ENCODE measurements around the gene ANKDD1A.
A peak's percentile ranks its signal among the peaks of the same experiment; 100 is the strongest.

ANKDD1A gene

GRCh38 chr15:64911311-64912186 lies at the start of gene ANKDD1A:
TSS of gene ANKDD1A (plus strand) at chr15:64911902. CDS start at chr15:64911931, 29 bp downstream.
- peak; percentile 65 for DNase-seq

GRCh38 chr15:64861960-64862359 lies 49.7 kb upstream of the ANKDD1A start:
- DNase-seq, result no peak

- no peak for DNase-seq
Observed at GRCh38 chr15:64862408-64862807, 49.3 kb upstream of the ANKDD1A start.

GRCh38 chr15:64864068-64864467 lies 47.6 kb upstream of the ANKDD1A start:
- no peak for DNase-seq

DNA sequence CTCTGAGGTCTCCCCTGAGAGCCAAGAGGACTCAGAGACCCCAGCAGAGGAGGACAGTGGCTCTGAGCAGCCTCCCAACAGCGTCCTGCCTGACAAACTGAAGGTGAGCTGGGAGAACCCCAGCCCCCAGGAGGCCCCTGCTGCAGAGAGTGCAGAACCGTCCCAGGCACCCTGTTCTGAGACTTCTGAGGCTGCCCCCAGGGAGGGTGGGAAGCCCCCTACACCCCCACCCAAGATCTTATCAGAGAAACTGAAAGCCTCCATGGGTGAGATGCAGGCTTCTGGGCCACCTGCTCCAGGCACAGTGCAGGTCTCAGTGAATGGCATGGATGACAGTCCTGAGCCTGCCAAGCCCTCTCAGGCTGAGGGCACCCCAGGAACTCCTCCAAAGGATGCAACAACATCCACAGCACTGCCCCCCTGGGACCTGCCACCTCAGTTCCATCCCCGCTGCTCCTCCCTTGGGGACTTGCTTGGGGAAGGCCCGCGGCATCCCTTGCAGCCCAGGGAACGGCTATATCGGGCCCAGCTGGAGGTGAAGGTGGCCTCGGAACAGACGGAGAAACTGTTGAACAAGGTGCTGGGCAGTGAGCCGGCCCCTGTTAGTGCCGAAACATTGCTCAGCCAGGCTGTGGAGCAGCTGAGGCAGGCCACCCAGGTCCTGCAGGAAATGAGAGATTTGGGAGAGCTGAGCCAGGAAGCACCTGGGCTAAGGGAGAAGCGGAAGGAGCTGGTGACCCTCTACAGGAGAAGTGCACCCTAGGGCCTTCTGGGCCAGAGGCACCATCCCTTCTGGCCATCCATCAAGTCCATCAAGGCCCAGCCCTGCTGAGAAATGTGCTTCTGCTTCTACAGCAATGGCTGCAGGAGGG lies 46.3 kb upstream of the ANKDD1A start:
- no peak for DNase-seq

DNA sequence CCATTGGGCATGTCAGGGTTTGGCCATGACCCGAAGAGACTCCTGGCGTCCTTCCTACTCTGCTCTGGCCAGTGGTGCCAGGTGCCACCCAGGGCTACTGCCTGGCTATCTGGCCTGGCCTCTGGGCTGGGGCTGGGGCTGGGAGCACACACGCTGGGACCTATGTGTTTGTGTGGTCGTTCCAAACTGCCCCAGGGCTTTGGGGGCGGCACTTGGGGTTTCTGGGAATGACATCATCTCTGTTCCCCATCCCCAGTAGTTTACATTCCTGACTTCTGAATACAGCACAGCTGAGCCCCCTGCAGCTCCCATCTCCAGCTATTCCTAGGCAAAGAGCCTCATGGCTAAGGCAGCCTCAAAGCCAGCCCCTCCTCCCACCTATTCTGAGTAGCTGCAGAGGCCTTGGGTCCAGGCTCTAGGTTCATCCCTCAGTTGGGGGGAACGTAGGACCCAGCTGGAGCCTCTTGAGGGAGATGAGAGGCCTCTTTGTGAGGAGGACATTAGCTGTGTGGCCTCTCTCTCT lies 45.6 kb upstream of the ANKDD1A start:
- no peak for DNase-seq

DNA sequence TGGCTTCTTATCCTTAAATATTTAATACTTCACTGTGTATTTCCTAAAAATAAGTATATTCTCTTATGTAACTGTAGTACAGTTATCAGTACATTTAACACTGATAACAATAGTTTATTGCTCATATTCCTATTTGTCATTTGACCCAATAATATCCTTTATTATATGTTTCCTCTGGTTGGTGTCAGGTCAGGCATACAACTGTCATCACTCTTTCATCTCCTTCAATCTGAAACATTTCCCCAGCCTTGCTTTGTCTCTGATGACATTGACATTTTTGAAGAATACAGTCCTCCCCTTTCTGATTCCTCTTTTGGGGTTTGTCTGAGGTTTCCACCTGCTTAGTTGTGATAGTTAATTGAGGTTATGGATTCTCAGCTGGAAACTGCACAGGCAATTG lies 42.2 kb upstream of the ANKDD1A start:
- no peak for DNase-seq

GRCh38 chr15:64870353-64870752 lies 41.3 kb upstream of the ANKDD1A start:
- DNase-seq, result no peak

- no peak for DNase-seq
Observed at GRCh38 chr15:64875641-64876223, 36.0 kb upstream of the ANKDD1A start.

DNA sequence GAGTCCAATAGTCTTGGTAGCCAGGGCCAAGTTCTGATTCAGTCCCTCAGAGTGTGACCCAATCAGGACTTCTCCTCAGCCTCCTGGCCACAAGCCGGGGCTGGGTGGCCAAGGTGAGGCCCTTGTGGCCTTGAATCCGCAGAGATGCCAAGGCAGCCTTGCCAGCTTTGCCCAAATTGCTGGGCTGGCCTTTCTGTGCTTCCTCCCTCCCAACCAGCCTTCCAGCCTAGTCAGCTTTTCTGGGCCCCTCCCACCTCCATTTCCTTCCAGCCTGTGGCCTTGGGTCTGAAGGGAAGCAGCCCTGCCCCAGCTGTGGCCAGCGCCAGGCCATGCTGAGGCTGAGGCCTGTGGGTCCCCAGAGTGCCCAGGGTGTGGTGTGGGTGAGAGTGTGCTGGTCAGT lies 34.3 kb upstream of the ANKDD1A start:
- DNase-seq, result peak; percentile 33

- no peak for DNase-seq
Observed at GRCh38 chr15:64878705-64879104, 33.0 kb upstream of the ANKDD1A start.

DNA sequence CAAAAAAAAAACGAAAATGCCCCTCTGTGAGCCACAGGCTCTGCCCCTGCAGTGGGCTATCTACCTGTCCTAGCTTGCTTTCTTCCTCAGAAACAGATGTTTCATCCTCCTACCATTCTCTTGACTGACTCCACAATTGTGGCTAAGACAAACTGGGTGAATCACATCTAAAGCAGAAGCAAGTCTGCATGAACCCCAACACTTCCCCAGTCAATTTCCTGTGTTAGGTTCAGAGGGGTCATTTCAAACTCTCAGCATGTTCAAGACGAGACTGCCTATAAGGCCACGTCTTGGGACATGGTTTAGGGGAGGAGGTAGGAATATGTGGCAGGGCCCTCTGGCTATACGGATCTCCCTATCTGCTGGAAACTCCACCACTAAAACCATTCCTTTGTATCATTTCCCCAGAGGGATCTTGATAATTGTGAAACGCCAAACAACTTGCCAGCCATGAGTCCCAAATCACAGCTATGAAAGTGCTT lies 28.6 kb upstream of the ANKDD1A start:
- peak; percentile 83 for DNase-seq

- peak; percentile 80 for DNase-seq
Observed at GRCh38 chr15:64883997-64884511, 27.6 kb upstream of the ANKDD1A start.

DNA sequence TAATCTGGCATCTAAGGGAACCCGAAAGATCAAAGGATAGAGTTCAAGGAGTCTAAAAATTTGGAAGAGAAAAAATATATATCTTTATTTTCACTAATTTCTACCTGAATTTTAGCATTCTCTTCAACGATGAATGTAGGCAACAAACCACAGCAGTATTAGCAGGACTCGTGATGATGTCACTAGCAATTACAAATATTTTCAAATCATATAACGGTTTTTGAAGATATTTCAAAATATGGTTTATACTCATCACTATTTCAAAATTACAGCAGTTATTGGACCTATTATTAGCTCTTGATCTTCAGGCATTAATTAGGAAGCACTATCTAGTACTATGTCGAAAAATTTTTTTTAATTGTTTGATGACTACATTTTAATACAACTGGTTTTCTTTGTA lies 27.0 kb upstream of the ANKDD1A start:
- no peak for DNase-seq

- DNase-seq, result no peak
Observed at GRCh38 chr15:64888336-64888735, 23.4 kb upstream of the ANKDD1A start.

- DNase-seq, result peak; percentile 30
Observed at GRCh38 chr15:64891561-64891960, 20.1 kb upstream of the ANKDD1A start.

GRCh38 chr15:64892847-64893403 lies 18.8 kb upstream of the ANKDD1A start:
- DNase-seq, result peak; percentile 55

- DNase-seq, result peak; percentile 100
Observed at GRCh38 chr15:64893481-64894394, 18.0 kb upstream of the ANKDD1A start.

DNA sequence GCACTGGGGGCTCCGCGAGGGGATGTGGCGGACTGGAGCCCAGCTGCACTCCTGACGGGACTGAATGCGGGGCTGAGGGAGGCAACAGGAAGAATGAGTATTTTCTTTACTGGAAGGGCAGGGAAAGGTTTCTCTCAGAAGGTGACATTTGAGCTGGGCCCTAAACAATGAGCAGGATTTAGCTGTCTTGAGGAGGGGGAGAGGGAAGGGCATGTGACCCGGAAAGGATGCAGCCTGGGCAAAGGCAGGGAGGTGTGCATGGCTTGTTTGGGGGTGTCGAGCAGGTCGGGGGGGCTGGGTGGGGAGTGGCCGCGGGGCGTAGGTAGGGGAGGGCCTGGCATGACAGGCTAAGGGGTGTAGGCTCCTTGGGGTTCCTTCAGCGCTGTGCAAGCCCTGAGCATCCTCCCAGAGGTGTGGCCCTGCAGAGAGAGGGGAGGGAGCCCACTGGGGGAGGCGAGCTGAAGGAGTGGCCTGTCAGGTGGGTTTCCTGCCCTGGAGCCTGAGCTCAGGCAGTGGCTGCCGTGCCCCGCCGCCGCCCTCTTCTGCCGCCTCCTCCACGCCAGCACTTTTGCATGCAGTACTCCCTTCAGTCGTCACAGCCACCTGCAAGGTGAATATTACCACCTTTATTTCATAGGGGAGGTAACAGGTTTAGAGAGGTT lies 17.2 kb upstream of the ANKDD1A start:
- DNase-seq, result peak; percentile 90

DNA sequence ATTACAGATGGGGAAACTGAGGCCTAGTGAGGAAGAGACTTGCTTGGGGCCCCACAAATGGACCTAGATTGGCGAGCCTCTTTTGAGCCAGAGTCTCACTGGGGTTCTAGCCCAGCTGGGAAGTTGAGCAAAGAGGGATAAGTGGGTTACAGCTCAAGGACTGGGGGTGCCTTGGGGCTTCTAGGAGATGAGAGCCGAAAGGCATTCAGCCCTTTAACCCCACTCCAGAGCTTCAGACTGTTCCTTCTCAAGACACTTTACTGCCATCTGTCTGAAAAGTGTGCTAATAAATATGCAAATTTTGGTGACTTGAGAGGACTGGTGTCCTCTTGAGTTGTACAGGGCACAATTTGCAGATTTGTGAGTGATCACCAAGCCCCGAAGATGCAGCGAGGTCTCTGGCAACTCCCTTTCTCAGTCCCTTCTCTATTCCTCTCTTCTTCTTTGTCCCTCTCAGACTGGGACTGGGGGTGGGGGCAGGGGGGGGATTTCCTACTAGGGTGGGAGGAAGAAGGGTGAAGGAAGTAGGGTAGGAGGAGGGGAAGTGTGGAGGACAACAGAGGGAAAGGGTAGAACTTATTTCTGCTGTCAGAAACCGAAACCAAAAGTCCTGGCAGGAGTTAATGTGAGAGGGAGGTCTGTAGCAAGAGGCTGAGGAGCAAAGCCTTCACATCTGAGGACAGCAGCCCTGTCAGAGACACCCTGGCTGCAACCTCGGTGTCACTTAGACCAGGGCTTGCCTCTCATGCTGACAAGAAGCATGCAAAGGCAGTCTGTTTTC lies 16.2 kb upstream of the ANKDD1A start:
- DNase-seq, result peak; percentile 75

Data from activated CD4-positive, alpha-beta T cell treated with anti-CD3 and anti-CD28 coated beads, Interleukin-2, Interleukin-6, amounts not matched to agents 100 ng/mL and 50 ng/mL, durations not matched to agents 16 hours and 8 hours (primary cell).